ENCODE data around the gene DNAH8.

Gene DNAH8

GRCh38 chr6:39056681-39057080 lies 341.6 kb downstream of the DNAH8 start:
- no peak for DNase-seq

GRCh38 chr6:39057251-39058155 lies 342.4 kb downstream of the DNAH8 start:
- no peak for DNase-seq

GRCh38 chr6:39058471-39059147 lies 343.5 kb downstream of the DNAH8 start:
- no peak for DNase-seq

- DNase-seq = no peak
These were observed 344.6 kb downstream of the DNAH8 start for GRCh38 chr6:39059496-39060310.

- no peak for DNase-seq
These were observed 345.5 kb downstream of the DNAH8 start for GRCh38 chr6:39060467-39061160.

GRCh38 chr6:39061182-39061581 lies 346.1 kb downstream of the DNAH8 start:
- DNase-seq = no peak

- DNase-seq = no peak
These were observed 346.5 kb downstream of the DNAH8 start for GRCh38 chr6:39061588-39061987.

- no peak for DNase-seq
These were observed 347.1 kb downstream of the DNAH8 start for GRCh38 chr6:39062014-39062740.

- DNase-seq = no peak
These were observed 348.4 kb downstream of the DNAH8 start for GRCh38 chr6:39063526-39063925.

GRCh38 chr6:39065561-39065960 lies 350.4 kb downstream of the DNAH8 start:
- DNase-seq = no peak

GRCh38 chr6:39068391-39068790 lies 353.3 kb downstream of the DNAH8 start:
- no peak for DNase-seq

- DNase-seq = no peak
These were observed 357.7 kb downstream of the DNAH8 start for GRCh38 chr6:39072830-39073229.

GRCh38 chr6:39073471-39074355 lies 358.6 kb downstream of the DNAH8 start:
- no peak for DNase-seq

GRCh38 chr6:39074486-39074885 lies 359.4 kb downstream of the DNAH8 start:
- DNase-seq = no peak

- DNase-seq = no peak
These were observed 360.0 kb downstream of the DNAH8 start for GRCh38 chr6:39075010-39075686.

GRCh38 chr6:39075807-39076622 lies 360.9 kb downstream of the DNAH8 start:
- DNase-seq = no peak

- no peak for DNase-seq
These were observed 361.8 kb downstream of the DNAH8 start for GRCh38 chr6:39076623-39077535.

- DNase-seq = no peak
These were observed 362.9 kb downstream of the DNAH8 start for GRCh38 chr6:39077882-39078594.
